Sigmoid colon (tissue), 7 donors: ENCODE results near the gene NR1I2. TPM values are rescaled to one million over a fixed set of nuclear protein-coding genes. Genes with fewer than 3 reads are reported as not detected.

Source experiments
- DNase-seq: peaks from one replicate; pipeline ENCODE4 v3.0.0-alpha.2; 2019
- H3K27ac ChIP-seq, 4 donors: fragments of 200-600 bp; sonication (generic); one replicate each; pipeline ENCODE4 v1.5.1; 2016 to 2019; ENCODE audit warnings: mild to moderate bottlenecking in 1 of 4
- H3K27me3 ChIP-seq, 3 donors: fragments of 200-600 bp; sonication (generic); one replicate each; pipeline ENCODE4 v1.5.1; 2019; ENCODE audit warnings: mild to moderate bottlenecking in 1 of 3
- H3K36me3 ChIP-seq, 4 donors: fragments of 200-600 bp; sonication (generic); one replicate each; pipeline ENCODE4 v1.5.1; 2016 to 2019
- H3K4me1 ChIP-seq, 4 donors: fragments of 200-600 bp; sonication (generic); one replicate each; pipeline ENCODE4 v1.5.1; 2017 to 2019
- H3K4me3 ChIP-seq, 4 donors: fragments of 200-600 bp; sonication (generic); one replicate each; pipeline ENCODE4 v1.5.1; 2017 to 2019; ENCODE audit warnings: mild to moderate bottlenecking in 2 of 4, moderate library complexity in 1 of 4
- H3K9me3 ChIP-seq, 4 donors: fragments of 200-600 bp in 3 of 4; sonication (generic) in 3 of 4; one replicate each; pipeline versions ENCODE4 v1.5.1 to v1.6.1; 2013 to 2019
- CTCF ChIP-seq, 4 experiments: fragments of 450-650 bp in 3 of 4; fragments of 200-600 bp in 1 of 4; IDR thresholded peaks; one replicate each; pipeline ENCODE4 v1.5.1; 2016 to 2019; ENCODE audit warnings: antibody characterized with exemption in 4 of 4, mild to moderate bottlenecking in 3 of 4, moderate library complexity in 2 of 4
- EP300 ChIP-seq, 4 donors: sonication (generic); formaldehyde crosslinking; IDR thresholded peaks; one replicate each; pipeline ENCODE4 v1.6.1; 2017; ENCODE audit warnings: antibody characterized with exemption in 4 of 4
- POLR2A ChIP-seq, 2 donors: fragments of 450-650 bp; IDR thresholded peaks; one replicate each; pipeline ENCODE4 v1.6.1; 2016; ENCODE audit warnings: antibody characterized with exemption in 2 of 2, mild to moderate bottlenecking in 2 of 2, moderate library complexity in 2 of 2
- POLR2AphosphoS5 ChIP-seq, 4 donors: sonication (generic); formaldehyde crosslinking; IDR thresholded peaks; one replicate each; pipeline ENCODE4 v1.6.1; 2017; ENCODE audit warnings: antibody characterized with exemption in 4 of 4
- WGBS, 2 donors: extraction: QIAGEN DNeasy Blood & Tissue Kit; methylation state at CpG; one replicate each; pipeline ENCODE4 v1.1.7; 2013; 5-methylcytosine and 5-hydroxymethylcytosine counted together
- intact Hi-C: fragments of 100-400 bp; cut with DNase I; formaldehyde crosslinking; loops from one replicate; pipeline ENCODE4 v1.15.1; 2023
- polyA plus RNA-seq, 3 donors: library from polyadenylated mRNA; stranded (reverse); fragments of 200-250 nt; gene quantifications; one replicate each; pipeline ENCODE4 v1.2.3, GENCODE V29; 2013
- total RNA-seq, 4 donors: library from RNA; depleted of rRNA; stranded (reverse); fragments of >200 nt; gene quantifications; one replicate each; pipeline ENCODE4 v1.1.0, GENCODE V29; 2016
- donor health status: healthy with polysubstance abuse.
- donor health status: Bipolar disorder and iron deficiency.
- donor health status: healthy.

NR1I2 gene
- total and polyA plus RNA-seq, 7 donors, result 0.54 to 50.6 (median 33.6) TPM; not detected in 2

GRCh38 chr3:119743921-119744320, 38.0 kb upstream of the NR1I2 start:
- Histone ChIP-seq H3K27me3 (no peaks in the 10 kb centered on the region), H3K4me1 (no peaks in the 10 kb centered on the region), H3K4me3 (no peak overlapping the region), H3K9me3 (no peaks in the 10 kb centered on the region), H3K27ac (no peak overlapping the region), H3K36me3 (peaks cover 0 to 12% (median 2%) of the 10 kb centered on the region in 4 donors)
- intact Hi-C loops, result no loop called here
- no peak for TF ChIP-seq POLR2AphosphoS5 (IDR thresholded peaks at IDR 0.05)
- no peak for TF ChIP-seq EP300 (IDR thresholded peaks at IDR 0.05)
- TF ChIP-seq CTCF (IDR thresholded peaks at IDR 0.05), result no peak
- no peak for TF ChIP-seq POLR2A (IDR thresholded peaks at IDR 0.05)
- WGBS, 2 donors, result 95 to 96% methylated on average over 10 of the region's 10 CpGs
- no peak for DNase-seq

- no peak for DNase-seq
- Histone ChIP-seq H3K9me3 (no peaks in the 10 kb centered on the region), H3K4me3 (no peak overlapping the region), H3K4me1 (no peaks in the 10 kb centered on the region), H3K27me3 (no peaks in the 10 kb centered on the region), H3K36me3 (peaks cover 0 to 24% (median 2%) of the 10 kb centered on the region in 4 donors), H3K27ac (no peak overlapping the region)
- 87 to 93% methylated on average over 1 of the region's 1 CpG for WGBS, 2 donors
- TF ChIP-seq POLR2AphosphoS5 (IDR thresholded peaks at IDR 0.05) (no peak), CTCF (IDR thresholded peaks at IDR 0.05) (no peak), POLR2A (IDR thresholded peaks at IDR 0.05) (no peak), EP300 (IDR thresholded peaks at IDR 0.05) (no peak)
- intact Hi-C loops, result no loop called here
Observed at GRCh38 chr3:119745942-119746341, 36.0 kb upstream of the NR1I2 start.

- peaks cover 2 to 29% (median 3%) of the 10 kb centered on the region in 4 donors for H3K36me3 ChIP-seq
- H3K9me3 ChIP-seq, result no peaks in the 10 kb centered on the region
- no peak overlapping the region for H3K27ac ChIP-seq
- DNase-seq, result no peak
- TF ChIP-seq POLR2A (IDR thresholded peaks at IDR 0.05) (no peak), CTCF (IDR thresholded peaks at IDR 0.05) (no peak), EP300 (IDR thresholded peaks at IDR 0.05) (no peak), POLR2AphosphoS5 (IDR thresholded peaks at IDR 0.05) (no peak)
- no peaks in the 10 kb centered on the region for H3K4me1 ChIP-seq
- H3K27me3 ChIP-seq, result no peaks in the 10 kb centered on the region
- intact Hi-C loops, result no loop called here
- 48 to 70% methylated on average over 3 of the region's 3 CpGs for WGBS, 2 donors
- H3K4me3 ChIP-seq, result no peak overlapping the region
Observed at GRCh38 chr3:119746423-119746822, 35.5 kb upstream of the NR1I2 start.

GRCh38 chr3:119747357-119747756, 34.5 kb upstream of the NR1I2 start:
- Histone ChIP-seq H3K27me3 (no peaks in the 10 kb centered on the region), H3K4me3 (no peak overlapping the region), H3K36me3 (peaks cover 2 to 38% (median 8%) of the 10 kb centered on the region in 4 donors), H3K9me3 (no peaks in the 10 kb centered on the region), H3K27ac (no peak overlapping the region), H3K4me1 (no peaks in the 10 kb centered on the region)
- TF ChIP-seq CTCF (IDR thresholded peaks at IDR 0.05) (no peak), POLR2AphosphoS5 (IDR thresholded peaks at IDR 0.05) (no peak), EP300 (IDR thresholded peaks at IDR 0.05) (no peak), POLR2A (IDR thresholded peaks at IDR 0.05) (no peak)
- DNase-seq, result no peak
- WGBS, 2 donors, result 82 to 85% methylated on average over 4 of the region's 4 CpGs
- intact Hi-C loops, result no loop called here

GRCh38 chr3:119748991-119749390, 32.9 kb upstream of the NR1I2 start:
- Histone ChIP-seq H3K36me3 (peaks cover 2 to 55% (median 8%) of the 10 kb centered on the region in 4 donors), H3K9me3 (peaks cover 0 to 5% (median 0%) of the 10 kb centered on the region in 4 donors), H3K27me3 (no peaks in the 10 kb centered on the region), H3K27ac (no peak overlapping the region), H3K4me1 (no peaks in the 10 kb centered on the region), H3K4me3 (no peak overlapping the region)
- 70 to 80% methylated on average over 1 of the region's 1 CpG for WGBS, 2 donors
- no peak for TF ChIP-seq POLR2AphosphoS5 (IDR thresholded peaks at IDR 0.05)
- no peak for TF ChIP-seq EP300 (IDR thresholded peaks at IDR 0.05)
- no peak for TF ChIP-seq CTCF (IDR thresholded peaks at IDR 0.05)
- TF ChIP-seq POLR2A (IDR thresholded peaks at IDR 0.05), result no peak
- intact Hi-C loops, result no loop called here
- no peak for DNase-seq
